IPS DF 4.7 (cell line): Measurements from ENCODE around the gene KLHL13.
"Not testable (repeated sequence)": the region's sequence is repeated elsewhere in the genome, so short reads cannot be mapped to it uniquely, and the experiment has no call there.

Experiments
- DNase-seq: peaks from one replicate; pipeline ENCODE4 v3.0.0-alpha.2; 2013; ENCODE audit warnings: low spot score; ENCODE audit errors: extremely low read depth

Gene KLHL13

GRCh38 chrX:118116713-118117550, at the start of gene KLHL13:
Gene KLHL13, minus strand, starts transcription at chrX:118116810. Its CDS starts 88,337 bp downstream, at chrX:118028473.
- DNase-seq = no peak

- DNase-seq = no peak
These were observed 47.5 kb upstream of the KLHL13 start for GRCh38 chrX:118164138-118164537.

DNA sequence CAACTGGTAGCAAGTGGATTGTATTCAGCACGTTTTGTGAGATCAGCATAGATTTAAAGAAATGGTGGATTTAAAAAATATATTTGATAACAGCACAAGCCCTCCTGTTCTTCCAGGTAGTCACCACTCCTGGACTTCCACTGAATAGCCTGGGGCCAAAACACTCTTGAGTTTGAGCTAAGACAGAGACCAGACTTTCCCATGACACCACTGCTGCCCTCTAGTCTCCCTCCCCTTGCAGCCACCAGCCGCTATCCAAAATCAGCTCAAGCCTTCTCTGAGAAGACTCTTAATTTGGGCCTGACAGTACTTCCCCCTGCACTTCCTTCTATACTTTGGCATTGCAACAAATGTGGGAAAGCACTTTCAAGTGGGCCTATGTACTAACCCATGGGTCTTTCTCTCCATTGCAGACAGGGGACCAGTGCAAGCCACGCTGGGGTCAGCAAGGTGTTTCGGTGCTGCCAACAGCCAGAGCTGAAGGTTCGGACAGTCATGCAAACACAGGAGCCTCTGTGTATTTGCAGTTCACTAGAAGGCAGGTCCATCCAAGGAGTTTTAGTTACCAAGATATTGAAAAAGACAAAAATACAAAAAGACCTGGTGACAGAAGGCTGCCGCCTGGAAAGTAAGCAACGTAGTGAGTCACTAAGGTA, 40.5 kb upstream of the KLHL13 start:
- DNase-seq = no peak

DNA sequence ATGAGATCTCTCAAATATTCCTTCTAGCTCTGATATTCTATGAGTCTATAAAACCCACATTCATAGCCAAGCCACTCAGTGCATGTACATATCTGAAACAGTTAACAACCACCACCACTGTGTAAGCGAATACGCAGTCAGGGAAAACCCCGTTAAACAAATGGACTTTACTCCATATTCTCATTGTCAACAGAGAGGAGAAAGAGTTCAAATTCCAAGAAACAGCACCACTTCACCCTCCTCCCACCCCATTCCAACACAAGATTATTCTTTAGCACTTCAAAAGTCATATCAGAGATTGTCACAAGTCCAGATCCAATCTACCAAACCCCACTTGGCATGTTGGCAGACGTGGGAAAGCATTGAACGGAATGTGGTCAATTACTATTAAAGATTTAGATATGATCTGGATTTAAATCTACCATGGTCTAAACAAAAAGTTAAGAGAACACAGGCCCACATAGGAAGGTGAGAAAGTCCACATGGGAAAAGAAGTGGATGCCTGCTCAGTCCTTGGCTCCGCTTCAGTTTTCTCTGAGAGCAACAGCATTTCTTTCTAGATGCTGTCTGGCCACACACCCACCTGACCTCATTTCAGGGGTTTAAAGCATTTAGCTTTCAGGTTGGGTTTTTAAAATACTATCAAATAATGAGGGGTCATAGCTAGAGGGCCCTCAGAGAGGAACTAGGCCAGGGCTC, 39.8 kb upstream of the KLHL13 start:
- no peak for DNase-seq

- DNase-seq = no peak
These were observed 36.7 kb upstream of the KLHL13 start for GRCh38 chrX:118153270-118153669.

GRCh38 chrX:118152721-118153120, 36.1 kb upstream of the KLHL13 start:
- DNase-seq = no peak

DNA sequence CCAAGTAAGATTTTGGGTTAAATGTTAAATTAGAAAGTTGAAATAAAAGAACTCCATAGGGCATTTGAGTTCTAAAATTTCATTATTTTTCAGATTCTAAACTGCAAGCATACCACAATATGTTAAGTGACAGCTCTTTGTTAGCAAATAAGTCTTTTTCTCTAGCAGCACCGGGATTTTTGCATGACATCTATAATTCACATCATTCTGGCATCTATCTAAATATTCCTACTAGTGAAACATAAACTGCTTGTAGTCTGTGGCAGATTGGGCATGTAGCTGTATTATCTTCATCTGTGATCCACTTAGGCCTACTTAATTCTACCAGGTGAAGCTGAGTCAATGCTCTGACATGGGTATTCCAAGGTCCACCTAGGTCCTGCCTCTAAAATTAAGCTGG, 32.1 kb upstream of the KLHL13 start:
- DNase-seq = no peak

DNA sequence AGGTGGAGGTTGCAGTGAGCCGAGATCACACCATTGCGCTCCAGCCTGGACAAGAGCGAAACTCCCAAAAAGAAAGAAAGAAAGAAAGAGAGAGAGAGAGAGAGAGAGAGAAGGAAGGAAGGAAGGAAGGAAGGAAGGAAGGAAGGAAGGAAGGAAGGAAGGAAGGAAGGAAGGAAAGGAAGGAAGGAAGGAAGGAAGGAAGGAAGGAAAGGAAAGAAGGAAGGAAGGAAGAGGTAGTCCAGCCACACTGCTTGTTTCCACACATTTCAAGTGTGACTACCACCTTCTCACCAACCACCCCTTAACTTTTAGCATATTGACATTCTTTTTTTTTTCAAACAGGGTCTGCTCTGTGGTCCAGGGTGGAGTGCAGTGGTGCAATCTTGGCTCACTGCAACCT, 31.2 kb upstream of the KLHL13 start:
- not testable (repeated sequence) for DNase-seq

GRCh38 chrX:118143578-118143977, 27.0 kb upstream of the KLHL13 start:
- no peak for DNase-seq

DNA sequence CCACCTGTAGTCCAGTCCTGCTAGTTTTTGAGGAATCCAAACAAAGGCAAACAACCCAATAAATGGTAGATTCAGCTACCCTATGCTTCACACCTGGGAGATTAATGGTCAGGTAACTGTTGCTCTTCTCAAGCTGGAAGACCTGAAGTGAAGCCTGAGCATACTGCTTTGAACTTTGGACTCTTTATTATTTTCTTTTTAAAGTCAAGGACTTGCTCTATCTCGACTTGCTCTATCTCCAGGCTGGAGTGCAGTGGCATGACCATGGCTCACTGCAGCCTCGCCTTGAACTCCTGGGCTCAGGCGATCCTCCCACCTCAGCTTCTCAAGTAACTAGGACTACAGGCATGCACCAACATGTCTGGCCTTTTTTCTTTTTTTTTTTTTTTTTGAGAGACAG, 14.7 kb upstream of the KLHL13 start:
- DNase-seq = no peak

DNA sequence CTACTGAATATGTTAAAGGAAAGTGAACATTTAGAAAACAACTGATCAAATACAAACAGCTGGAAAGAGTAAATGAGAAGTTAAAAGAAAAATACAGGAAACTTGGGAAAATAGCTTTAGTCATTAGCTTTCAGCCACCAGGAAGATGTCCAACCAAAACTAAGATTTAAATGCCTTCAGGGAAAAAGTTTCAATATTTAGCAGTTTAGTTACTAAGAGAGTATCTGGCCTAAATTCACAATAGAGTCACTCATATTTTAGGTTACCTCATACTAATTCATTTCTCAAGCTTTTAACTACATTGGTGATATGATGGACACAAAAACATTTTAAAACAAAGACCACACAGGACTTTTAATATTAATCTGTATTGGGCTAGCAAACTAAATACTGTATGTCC, 13.1 kb upstream of the KLHL13 start:
- DNase-seq = no peak

- no peak for DNase-seq
These were observed 12.1 kb upstream of the KLHL13 start for GRCh38 chrX:118128724-118129123.

DNA sequence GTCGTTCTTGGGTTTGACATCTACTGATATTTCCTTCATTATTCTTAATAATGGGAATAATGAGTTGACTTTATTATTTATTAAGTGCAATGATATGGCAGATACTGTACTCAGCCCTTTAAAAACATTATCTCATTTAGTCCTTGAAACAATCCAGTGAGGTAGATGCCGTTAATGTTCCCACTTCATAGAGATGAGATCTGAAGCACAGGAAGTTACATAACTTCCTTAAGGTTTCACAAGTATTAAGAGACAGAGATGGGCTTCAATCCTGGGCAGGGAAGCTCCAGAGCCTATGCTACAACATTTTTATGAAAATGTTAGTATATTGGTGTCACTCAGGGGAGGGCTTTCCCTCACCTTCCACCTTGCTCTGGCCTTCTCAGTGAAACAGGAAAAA, 9.7 kb upstream of the KLHL13 start:
- no peak for DNase-seq

DNA sequence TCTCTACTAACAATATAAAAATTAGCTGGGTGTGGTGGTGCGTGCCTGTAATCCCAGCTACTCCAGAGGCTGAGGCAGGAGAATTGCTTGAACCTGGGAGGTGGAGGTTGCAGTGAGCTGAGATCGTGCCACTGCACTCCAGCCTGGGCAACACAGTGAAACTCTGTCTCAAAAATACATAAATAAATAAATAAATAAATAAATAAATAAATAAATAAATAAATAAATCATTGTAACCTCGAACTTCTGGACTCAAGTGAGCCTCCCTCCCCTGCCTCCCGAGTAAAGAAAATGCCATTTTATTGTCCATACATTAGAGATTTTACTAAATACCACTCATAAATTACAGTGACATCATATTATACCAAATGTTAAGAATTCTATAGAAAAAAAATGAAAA, 7.6 kb upstream of the KLHL13 start:
- DNase-seq = not testable (repeated sequence)

DNA sequence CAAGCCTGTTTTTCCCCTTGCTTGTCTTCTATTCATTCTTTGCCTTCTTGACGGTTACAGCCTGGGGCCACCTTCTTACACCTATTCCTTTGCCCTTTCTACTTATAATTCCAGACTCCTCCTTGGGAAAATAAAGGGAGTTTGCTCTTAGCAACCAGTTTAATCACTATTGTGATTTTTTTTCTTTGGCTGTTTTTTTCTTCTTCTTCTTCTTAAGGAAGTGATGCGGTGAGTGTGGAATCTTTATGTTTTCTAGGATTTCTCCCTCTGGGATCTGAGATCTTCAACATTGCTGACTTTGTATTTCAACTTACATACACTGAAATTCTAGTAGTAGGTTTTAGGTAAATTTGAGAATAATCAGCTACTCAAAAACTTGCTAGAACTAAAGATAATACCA, 1.1 kb upstream of the KLHL13 start:
- no peak for DNase-seq

DNA sequence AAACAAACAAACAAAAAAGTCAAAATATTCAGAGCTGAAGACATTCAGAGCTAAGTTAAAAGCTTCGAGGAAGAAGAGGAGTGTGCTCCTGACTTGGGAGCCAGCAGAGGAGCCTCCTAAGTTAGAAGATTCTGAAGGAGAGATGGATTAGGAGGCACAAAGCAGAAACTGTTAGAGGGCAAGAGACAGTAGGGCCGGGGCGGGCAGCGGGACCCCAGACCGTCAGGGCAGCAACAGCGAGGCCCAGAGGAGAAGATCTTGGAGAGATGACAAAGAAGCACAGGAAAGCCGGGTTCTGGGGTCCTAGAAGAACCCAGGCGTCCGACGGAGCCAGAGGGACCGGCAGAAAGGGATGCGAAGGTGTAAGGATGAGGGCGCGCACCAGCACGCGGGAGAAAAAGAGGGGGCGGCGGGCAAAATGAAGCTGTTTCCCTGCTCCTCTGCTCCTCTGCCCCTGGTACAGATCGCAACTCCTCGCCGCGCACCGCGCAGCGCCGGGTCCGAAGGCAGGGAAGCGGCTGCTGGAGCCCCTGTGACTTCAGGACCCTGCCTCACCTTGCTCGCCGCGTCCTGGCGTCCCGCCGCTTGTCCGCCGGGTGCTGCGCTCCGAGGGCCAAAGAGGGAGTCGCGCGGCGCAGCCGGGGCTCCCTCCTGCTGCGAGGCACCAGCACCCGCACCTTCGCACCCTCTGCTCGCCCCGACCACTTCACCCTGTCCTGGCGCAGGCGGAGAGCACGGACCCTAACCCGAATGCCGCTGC, 477 bp downstream of the KLHL13 start:
- no peak for DNase-seq

DNA sequence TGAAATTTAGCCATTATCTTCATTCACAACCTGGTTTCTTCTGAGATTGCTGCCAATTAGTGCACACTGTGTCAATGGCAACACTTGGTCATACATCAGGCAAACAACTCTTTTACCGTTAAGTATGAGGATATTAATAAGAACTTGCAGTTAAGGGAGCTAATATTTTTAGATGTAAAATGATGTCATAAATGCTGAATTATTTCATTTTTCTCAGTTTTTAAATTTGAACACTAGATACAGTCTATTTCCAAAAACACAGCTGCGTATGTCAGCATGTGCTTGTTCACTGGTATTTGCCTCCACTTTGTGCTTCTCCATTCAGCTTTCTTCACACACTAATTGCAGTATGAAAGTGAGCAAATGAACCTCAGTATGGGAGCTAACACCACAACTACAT, 1.6 kb downstream of the KLHL13 start:
- no peak for DNase-seq

DNA sequence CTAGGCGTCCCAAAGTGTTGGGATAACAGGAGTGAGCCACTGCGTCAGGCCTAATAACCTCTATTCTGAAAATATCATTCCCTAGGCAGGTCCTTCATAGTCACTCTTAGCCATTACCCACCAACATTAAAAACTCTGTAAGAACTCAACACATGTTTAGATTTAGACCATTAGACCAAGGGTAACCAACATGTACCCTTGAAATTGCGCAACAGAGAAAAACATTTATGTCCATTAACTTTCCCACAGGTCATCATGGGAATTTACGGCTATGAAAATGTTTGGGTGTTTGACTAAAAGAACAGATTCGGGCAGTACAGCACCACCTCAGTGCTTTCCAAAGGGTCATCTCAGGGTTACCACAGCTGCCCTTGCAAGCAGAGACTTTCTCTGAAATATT, 7.5 kb downstream of the KLHL13 start:
- DNase-seq = no peak

DNA sequence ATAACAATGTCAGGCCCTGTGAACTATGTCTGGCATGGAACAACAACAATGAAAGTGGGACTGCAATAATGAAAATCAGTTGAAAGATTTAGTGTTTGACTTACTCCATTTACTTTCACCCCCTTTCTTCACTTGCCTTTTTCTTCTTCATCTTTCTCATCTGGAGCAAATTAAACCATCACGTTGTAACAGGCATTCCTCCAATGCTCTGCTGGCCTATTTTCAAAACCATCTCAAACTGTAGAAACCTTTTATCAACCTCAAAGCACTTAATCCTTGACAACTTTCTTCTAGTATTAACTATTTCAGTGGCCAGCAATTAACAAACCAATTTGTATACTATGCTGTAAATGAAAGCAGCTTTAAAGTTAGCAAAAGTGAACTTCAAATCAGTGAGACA, 8.3 kb downstream of the KLHL13 start:
- DNase-seq = no peak

- no peak for DNase-seq
These were observed 16.5 kb downstream of the KLHL13 start for GRCh38 chrX:118100091-118100490.

DNA sequence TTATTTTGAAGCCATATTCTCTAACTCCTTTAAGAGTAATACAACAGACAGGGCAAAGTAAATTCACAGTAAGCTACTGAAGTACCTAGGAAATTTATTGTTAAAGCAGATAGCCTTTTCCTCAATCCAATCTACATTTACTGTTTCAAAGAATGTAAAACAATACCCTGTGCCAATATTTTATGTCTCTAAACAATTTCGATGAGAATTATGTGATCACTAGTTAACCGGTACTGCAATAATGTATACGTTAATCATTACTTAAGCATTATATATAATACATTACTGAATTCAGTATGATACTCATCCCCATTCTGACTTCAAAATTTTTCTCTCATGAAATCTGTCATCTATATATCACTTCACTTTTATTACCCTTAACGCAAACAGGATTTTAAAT, 28.5 kb downstream of the KLHL13 start:
- no peak for DNase-seq

DNA sequence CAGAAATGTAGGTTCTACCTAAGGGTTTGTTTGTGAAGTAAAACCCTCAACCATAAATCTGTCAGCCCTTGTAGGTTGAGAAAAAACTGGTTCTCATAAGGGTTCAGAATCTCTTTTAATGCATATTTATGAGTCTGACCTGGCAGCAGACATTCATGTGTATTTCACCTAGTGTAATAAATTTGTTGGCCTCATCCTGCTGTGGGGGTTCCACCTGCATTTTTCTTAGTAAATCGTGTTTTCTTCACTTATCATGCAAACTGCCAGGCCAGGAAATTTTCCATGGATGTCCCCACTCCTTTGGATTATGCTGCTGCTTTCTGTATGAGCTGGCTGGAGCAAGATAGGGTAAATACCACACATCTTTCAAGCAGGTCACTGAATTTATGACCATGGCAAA, 42.4 kb downstream of the KLHL13 start:
- no peak for DNase-seq
